Measurements from ENCODE around the gene MMAA.

- TF ChIP-seq TP53 (CRISPR knock-in tag; IDR thresholded peaks at IDR 0.05) (no peak), FOSB (CRISPR knock-in tag; IDR thresholded peaks at IDR 0.05) (no peak)
Measured at GRCh38 chr4:145709336-145709735, 90.2 kb downstream of the MMAA start.

All from A549 (cell line).